SU-DHL-6 (cell line): ENCODE measurements around the gene KMT2E.

Source experiments
- CTCF ChIP-seq: fragments of 200-600 bp; sonication (generic); IDR thresholded peaks from one replicate; pipeline ENCODE4 v1.5.1; 2017; ENCODE audit warnings: antibody characterized with exemption, mild to moderate bottlenecking, low read length, moderate library complexity; ENCODE audit not compliant: insufficient read depth, poor library complexity, severe bottlenecking
- EZH2phosphoT487 ChIP-seq: fragments of 200-600 bp; sonication (generic), shearing (Covaris generic); conservative IDR thresholded peaks from 2 replicates; pipeline ENCODE4 v1.6.1; 2018; ENCODE audit warnings: mild to moderate bottlenecking, antibody characterized with exemption, low read length, moderate library complexity, mixed read lengths

- TF ChIP-seq CTCF (no peak), EZH2phosphoT487 (no peak)
Measured at GRCh38 chr7:105065104-105065503, 51.1 kb downstream of the KMT2E start.
